GM23338 (cell line): ENCODE measurements around the gene GRID2IP. TPM values are rescaled to one million over a fixed set of nuclear protein-coding genes. Genes with fewer than 3 reads are reported as not detected.

Source experiments
- ATAC-seq: fragments of 200-7000 bp; cut with Tn5 transposase; 3 replicates; pipeline ENCODE4 v1.9.1; 2020
- DNase-seq: peaks from one replicate; pipeline ENCODE4 v3.0.0-alpha.2; 2015; ENCODE audit warnings: low spot score
- H2AFZ ChIP-seq: fragments of 200-600 bp; sonication (generic); 2 replicates; pipeline ENCODE4 v1.8.0; 2016; ENCODE audit warnings: antibody characterized with exemption, mild to moderate bottlenecking, moderate library complexity
- H3F3A ChIP-seq: fragments of 200-600 bp; sonication (generic); replicated peaks from 2 replicates; pipeline ENCODE4 v1.8.0; 2017; ENCODE audit warnings: antibody characterized with exemption, mixed run types, low read depth
- H3K27ac ChIP-seq: fragments of 200-600 bp; sonication (generic); 2 replicates; pipeline ENCODE4 v1.6.1; 2016; ENCODE audit warnings: low read depth
- H3K27me3 ChIP-seq: fragments of 200-600 bp; sonication (generic); 2 replicates; pipeline ENCODE4 v1.8.0; 2016; ENCODE audit warnings: mild to moderate bottlenecking, mixed run types, moderate library complexity; ENCODE audit not compliant: insufficient read depth
- H3K36me3 ChIP-seq: fragments of 200-600 bp; sonication (generic); 2 replicates; pipeline ENCODE4 v1.8.0; 2016; ENCODE audit warnings: mild to moderate bottlenecking; ENCODE audit not compliant: insufficient read depth
- H3K4me1 ChIP-seq: fragments of 200-600 bp; sonication (generic); 2 replicates; pipeline ENCODE4 v1.8.0; 2016; ENCODE audit warnings: mild to moderate bottlenecking, moderate library complexity; ENCODE audit not compliant: insufficient read depth
- H3K4me2 ChIP-seq: fragments of 200-600 bp; sonication (generic); 2 replicates; pipeline ENCODE4 v1.7.1; 2017; ENCODE audit warnings: mixed run types
- H3K4me3 ChIP-seq: fragments of 200-600 bp; sonication (generic); 2 replicates; pipeline ENCODE4 v1.6.1; 2016; ENCODE audit warnings: mixed run types
- H3K79me2 ChIP-seq: fragments of 200-600 bp; sonication (generic); replicated peaks from 2 replicates; pipeline ENCODE4 v1.8.0; 2017; ENCODE audit warnings: mild to moderate bottlenecking; ENCODE audit not compliant: insufficient read depth
- H3K9me2 ChIP-seq: fragments of 200-600 bp; sonication (generic); 2 replicates; pipeline ENCODE4 v1.8.0; 2017; ENCODE audit not compliant: insufficient read depth
- H4K20me1 ChIP-seq: fragments of 200-600 bp; sonication (generic); replicated peaks from 2 replicates; pipeline ENCODE4 v1.8.0; 2017; ENCODE audit warnings: mild to moderate bottlenecking; ENCODE audit not compliant: insufficient read depth
- H3K27ac Mint-ChIP-seq: 2 replicates; pipeline ENCODE4 v1.8.0; 2020; ENCODE audit warnings: inconsistent platforms, mild to moderate bottlenecking, moderate library complexity, mixed read lengths
- H3K27me3 Mint-ChIP-seq: 3 replicates; pipeline ENCODE4 v1.8.0; 2022; ENCODE audit warnings: low read depth, mild to moderate bottlenecking, moderate library complexity, mixed read lengths, inconsistent platforms; ENCODE audit not compliant: insufficient read depth, poor library complexity
- H3K36me3 Mint-ChIP-seq: 3 replicates; pipeline ENCODE4 v1.8.0; 2021; ENCODE audit warnings: low read depth, mild to moderate bottlenecking, inconsistent platforms, moderate library complexity, mixed read lengths
- H3K4me1 Mint-ChIP-seq: 3 replicates; pipeline ENCODE4 v1.8.0; 2020; ENCODE audit warnings: mild to moderate bottlenecking, inconsistent platforms, mixed read lengths
- H3K4me3 Mint-ChIP-seq: 3 replicates; pipeline ENCODE4 v1.8.0; 2021; ENCODE audit warnings: moderate library complexity, mild to moderate bottlenecking, inconsistent platforms, mixed read lengths
- H3K9me3 Mint-ChIP-seq: 3 replicates; pipeline ENCODE4 v1.8.0; 2020; ENCODE audit warnings: moderate library complexity, mild to moderate bottlenecking, inconsistent platforms, mixed read lengths
- CREB1 ChIP-seq: fragments of 250-450 bp; sonication (Bioruptor Pico); IDR thresholded peaks from 2 replicates; pipeline ENCODE4 v1.5.0; 2020; ENCODE audit warnings: low read depth, mild to moderate bottlenecking, moderate library complexity
- CTCF ChIP-seq, 2 experiments: fragments of 200-600 bp in 1 of 2; sonication (generic) in 1 of 2; conservative IDR thresholded peaks; 2 replicates each; pipeline versions ENCODE4 v1.5.1 to v1.6.1; 2016 to 2017; ENCODE audit warnings: antibody characterized with exemption in 2 of 2, low read depth in 2 of 2, mild to moderate bottlenecking in 2 of 2, moderate library complexity in 1 of 2
- EZH2 ChIP-seq: fragments of 200-600 bp; sonication (generic); IDR thresholded peaks from one replicate; pipeline ENCODE4 v1.8.0; 2017; ENCODE audit warnings: antibody characterized with exemption, mild to moderate bottlenecking, low read depth; ENCODE audit not compliant: unreplicated experiment
- EZH2phosphoT487 ChIP-seq: fragments of 200-600 bp; sonication (generic); IDR thresholded peaks from one replicate; pipeline ENCODE4 v1.8.1; 2018; ENCODE audit warnings: antibody characterized with exemption; ENCODE audit not compliant: unreplicated experiment
- JUNB ChIP-seq: IDR thresholded peaks from one replicate; pipeline ENCODE4 v1.6.1; 2016; ENCODE audit warnings: antibody characterized with exemption; ENCODE audit not compliant: unreplicated experiment
- NANOG ChIP-seq: IDR thresholded peaks from 2 replicates; pipeline ENCODE4 v1.6.1; 2016; ENCODE audit warnings: antibody characterized with exemption, borderline replicate concordance
- POLR2AphosphoS5 ChIP-seq: IDR thresholded peaks from 2 replicates; pipeline ENCODE4 v1.6.1; 2016; ENCODE audit warnings: antibody characterized with exemption, low read depth
- REST ChIP-seq: IDR thresholded peaks from one replicate; pipeline ENCODE4 v1.6.1; 2018; ENCODE audit warnings: antibody characterized with exemption; ENCODE audit not compliant: unreplicated experiment
- STAT1 ChIP-seq: IDR thresholded peaks from one replicate; pipeline ENCODE4 v1.6.1; 2016; ENCODE audit warnings: antibody characterized with exemption; ENCODE audit not compliant: unreplicated experiment
- ZNF114 ChIP-seq: fragments of 250-450 bp; sonication (Bioruptor Pico); IDR thresholded peaks from 2 replicates; pipeline ENCODE4 v1.5.0; 2020; ENCODE audit warnings: mild to moderate bottlenecking, moderate library complexity
- ZNF331 ChIP-seq: fragments of 250-450 bp; sonication (Bioruptor Pico); IDR thresholded peaks from 2 replicates; pipeline ENCODE4 v1.5.0; 2020; ENCODE audit warnings: low read depth, mild to moderate bottlenecking, moderate library complexity
- ZNF462 ChIP-seq: fragments of 250-450 bp; sonication (Bioruptor Pico); IDR thresholded peaks from 2 replicates; pipeline ENCODE4 v1.5.0; 2020; ENCODE audit warnings: mild to moderate bottlenecking, moderate library complexity
- polyA plus RNA-seq: library from polyadenylated mRNA; unstranded; fragments of >200 nt; fragmentation: Nextera tagmentation; extraction: Ambion mirVana; gene quantifications from 2 replicates; pipeline ENCODE4 v1.2.1, GENCODE V29; 2016
- total RNA-seq: library from RNA; depleted of rRNA; stranded (reverse); fragments of >200 nt; shearing (Covaris generic); gene quantifications from 2 replicates; pipeline ENCODE4 v1.2.3, GENCODE V29; 2014

GRID2IP gene
- total and polyA plus RNA-seq, 2 experiments from 2014 or later: 0.73 to 1.5 TPM

- DNase-seq: no peak
- no peak overlapping the region for H3K27ac Mint-ChIP-seq
- no peak overlapping the region for H3K4me3 Mint-ChIP-seq
- no peaks in the 10 kb centered on the region for H3K36me3 Mint-ChIP-seq
- TF ChIP-seq NANOG: no peak
- TF ChIP-seq REST: no peak
- TF ChIP-seq CREB1 (CRISPR knock-in tag): no peak
- TF ChIP-seq EZH2: no peak
- TF ChIP-seq JUNB: no peak
- no peak for TF ChIP-seq STAT1
- TF ChIP-seq ZNF114: no peak
- TF ChIP-seq ZNF462 (CRISPR knock-in tag): no peak
- no peak for TF ChIP-seq EZH2phosphoT487
- no peak for TF ChIP-seq CTCF (conservative IDR thresholded peaks at IDR 0.05; ENCODE audit: low read depth in 2 of 2)
- no peak for TF ChIP-seq ZNF331 (CRISPR knock-in tag)
- no peak for TF ChIP-seq POLR2AphosphoS5
- ATAC-seq: no peak
- no peak overlapping the region for H3K4me3 ChIP-seq
- peaks cover 7% of the 10 kb centered on the region for H3K27me3 Mint-ChIP-seq
- no peaks in the 10 kb centered on the region; the same call in 2 of the 3 replicates for H3K9me3 Mint-ChIP-seq
- no peaks in the 10 kb centered on the region for H3K36me3 ChIP-seq
- no peaks in the 10 kb centered on the region; the same call in 2 of the 3 replicates for H3K4me1 Mint-ChIP-seq
- no peaks in the 10 kb centered on the region for H3K27me3 ChIP-seq
- no peaks in the 10 kb centered on the region for H3F3A ChIP-seq
- H3K4me1 ChIP-seq: no peaks in the 10 kb centered on the region
- no peak overlapping the region for H2AFZ ChIP-seq
- H3K4me2 ChIP-seq: no peak overlapping the region
- H4K20me1 ChIP-seq: no peaks in the 10 kb centered on the region
- no peak overlapping the region for H3K27ac ChIP-seq
- no peaks in the 10 kb centered on the region for H3K9me2 ChIP-seq
- no peaks in the 10 kb centered on the region for H3K79me2 ChIP-seq
Measured at GRCh38 chr7:6545398-6546126, 5.7 kb downstream of the GRID2IP start.
